ENCODE measurements around the gene KDM8.
"Not testable (repeated sequence)": the region's sequence is repeated elsewhere in the genome, so short reads cannot be mapped to it uniquely, and the experiment has no call there.

The KDM8 gene

DNA sequence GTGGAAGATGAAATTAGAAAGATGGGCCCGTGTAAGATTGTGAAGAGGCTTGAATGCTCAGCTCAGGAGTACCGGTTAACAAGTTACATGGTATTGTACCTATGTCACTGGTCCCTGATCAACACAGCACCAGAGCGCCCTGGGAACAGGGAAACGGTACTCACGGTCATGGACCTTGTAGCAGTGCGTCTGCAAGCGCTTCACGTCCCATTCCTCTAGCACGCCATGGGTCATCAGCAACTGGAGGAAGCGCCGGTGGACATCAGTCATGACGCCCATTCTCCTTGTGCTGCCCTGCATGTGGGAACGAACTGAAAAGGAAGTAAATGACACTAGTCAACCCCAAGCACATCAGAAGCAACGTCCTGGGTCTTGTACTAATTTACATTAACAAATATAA lies 53.9 kb downstream of the KDM8 start:
- H3K4me3 ChIP-seq (ENCODE audit: low read length): no peak overlapping the region
- no peak for DNase-seq (ENCODE audit: low read depth)
- TF ChIP-seq, protein P1, sequence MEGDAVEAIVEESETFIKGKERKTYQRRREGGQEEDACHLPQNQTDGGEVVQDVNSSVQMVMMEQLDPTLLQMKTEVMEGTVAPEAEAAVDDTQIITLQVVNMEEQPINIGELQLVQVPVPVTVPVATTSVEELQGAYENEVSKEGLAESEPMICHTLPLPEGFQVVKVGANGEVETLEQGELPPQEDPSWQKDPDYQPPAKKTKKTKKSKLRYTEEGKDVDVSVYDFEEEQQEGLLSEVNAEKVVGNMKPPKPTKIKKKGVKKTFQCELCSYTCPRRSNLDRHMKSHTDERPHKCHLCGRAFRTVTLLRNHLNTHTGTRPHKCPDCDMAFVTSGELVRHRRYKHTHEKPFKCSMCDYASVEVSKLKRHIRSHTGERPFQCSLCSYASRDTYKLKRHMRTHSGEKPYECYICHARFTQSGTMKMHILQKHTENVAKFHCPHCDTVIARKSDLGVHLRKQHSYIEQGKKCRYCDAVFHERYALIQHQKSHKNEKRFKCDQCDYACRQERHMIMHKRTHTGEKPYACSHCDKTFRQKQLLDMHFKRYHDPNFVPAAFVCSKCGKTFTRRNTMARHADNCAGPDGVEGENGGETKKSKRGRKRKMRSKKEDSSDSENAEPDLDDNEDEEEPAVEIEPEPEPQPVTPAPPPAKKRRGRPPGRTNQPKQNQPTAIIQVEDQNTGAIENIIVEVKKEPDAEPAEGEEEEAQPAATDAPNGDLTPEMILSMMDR (IDR thresholded peaks at IDR 0.05; ENCODE audit: insufficient read depth, low read depth, low read length, missing control alignments): no peak

- peak; percentile 74 for DNase-seq (ENCODE audit: low read depth)
- no peak overlapping the region for H3K4me3 ChIP-seq (ENCODE audit: low read length)
- TF ChIP-seq, protein P1 (IDR thresholded peaks at IDR 0.05; ENCODE audit: insufficient read depth, low read depth, low read length, missing control alignments): no peak
Observed at GRCh38 chr16:27258241-27258734, 55.0 kb downstream of the KDM8 start.

- DNase-seq (ENCODE audit: low read depth): no peak
- TF ChIP-seq, protein P1 (IDR thresholded peaks at IDR 0.05; ENCODE audit: insufficient read depth, low read depth, low read length, missing control alignments): no peak
- H3K4me3 ChIP-seq (ENCODE audit: low read length): no peak overlapping the region
Observed at GRCh38 chr16:27259710-27260109, 56.4 kb downstream of the KDM8 start.

DNA sequence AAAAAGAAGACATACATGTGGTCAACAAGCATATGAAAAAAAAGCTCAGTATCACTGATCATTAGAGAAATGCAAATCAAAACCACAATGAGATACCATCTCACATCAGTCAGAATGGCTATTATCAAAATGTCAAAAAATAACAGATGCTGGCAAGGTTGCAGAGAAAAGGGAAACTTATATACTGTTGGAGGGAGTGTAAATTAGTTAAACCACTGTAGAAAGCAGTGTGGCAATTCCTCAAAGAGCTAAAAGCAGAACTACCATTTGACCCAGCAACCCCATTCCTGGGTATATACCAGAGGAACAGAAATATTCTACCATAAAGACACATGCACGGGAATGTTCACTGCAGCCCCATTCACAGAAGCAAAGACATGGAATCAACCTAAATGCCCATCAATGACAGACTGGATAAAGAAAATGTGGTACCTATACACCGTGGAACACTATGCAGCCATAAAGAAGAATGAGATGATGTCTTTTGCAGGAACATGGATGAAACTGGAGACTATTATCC lies 59.6 kb downstream of the KDM8 start:
- not testable (repeated sequence) for H3K4me3 ChIP-seq (ENCODE audit: low read length); DNase-seq (ENCODE audit: low read depth)

DNA sequence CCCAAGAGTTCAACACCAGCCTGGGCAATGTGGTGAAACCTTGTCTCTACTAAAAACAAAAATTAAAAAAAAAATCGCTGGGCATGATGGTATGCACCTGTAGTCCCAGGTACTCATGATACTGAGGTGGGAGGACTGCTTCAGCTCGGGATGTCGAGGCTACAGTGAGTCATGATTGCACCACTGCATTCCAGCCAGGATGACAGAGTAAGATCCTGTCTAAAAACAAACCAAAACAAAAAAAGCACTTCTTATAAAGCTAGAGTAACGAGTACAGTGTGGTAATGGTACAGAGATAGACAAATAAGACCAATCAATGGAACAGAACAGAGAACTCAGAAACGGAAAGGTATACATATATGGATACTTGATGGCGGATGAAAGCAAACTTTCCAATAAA lies 60.8 kb downstream of the KDM8 start:
- TF ChIP-seq, protein P1 (IDR thresholded peaks at IDR 0.05; ENCODE audit: insufficient read depth, low read depth, low read length, missing control alignments): no peak
- peak; percentile 95 for DNase-seq (ENCODE audit: low read depth)
- no peak overlapping the region for H3K4me3 ChIP-seq (ENCODE audit: low read length)

- TF ChIP-seq, protein P1 (IDR thresholded peaks at IDR 0.05; ENCODE audit: insufficient read depth, low read depth, low read length, missing control alignments): no peak
- no peak for DNase-seq (ENCODE audit: low read depth)
Observed at GRCh38 chr16:27265982-27266381, 62.7 kb downstream of the KDM8 start.

GRCh38 chr16:27267037-27267677 lies 63.8 kb downstream of the KDM8 start:
- H3K4me3 ChIP-seq (ENCODE audit: low read length): no peak overlapping the region
- TF ChIP-seq, protein P1 (IDR thresholded peaks at IDR 0.05; ENCODE audit: insufficient read depth, low read depth, low read length, missing control alignments): no peak
- no peak for DNase-seq (ENCODE audit: low read depth)

More at GRCh38 chr16:27265982-27266381, 62.7 kb downstream of the KDM8 start:
- no peak overlapping the region for H3K4me3 ChIP-seq (ENCODE audit: low read length)
